Prostate gland (tissue), 2 donors: ENCODE results near the gene VSNL1. TPM values are rescaled to one million over a fixed set of nuclear protein-coding genes. Genes with fewer than 3 reads are reported as not detected.

ENCODE experiments used
- DNase-seq: peaks from one replicate; pipeline ENCODE4 v3.0.0-alpha.2; 2019; ENCODE audit warnings: low spot score
- H3K27ac ChIP-seq, 2 donors: fragments of 200-600 bp; sonication (generic); 2 replicates each; pipeline ENCODE4 v1.5.1; 2017 to 2019
- H3K27me3 ChIP-seq: fragments of 200-600 bp; sonication (generic); replicated peaks from 2 replicates; pipeline ENCODE4 v1.5.1; 2019; ENCODE audit not compliant: insufficient read depth
- H3K36me3 ChIP-seq, 2 donors: fragments of 200-600 bp; sonication (generic); 1 replicate in 1 of 2; 2 replicates in 1 of 2; pipeline versions ENCODE4 v1.5.1 to v1.8.1; 2017 to 2019
- H3K4me1 ChIP-seq: fragments of 200-600 bp; sonication (generic); replicated peaks from 2 replicates; pipeline ENCODE4 v1.5.1; 2019
- H3K4me3 ChIP-seq, 2 donors: fragments of 200-600 bp; sonication (generic); 2 replicates each; pipeline ENCODE4 v1.5.1; 2017 to 2019
- H3K9me3 ChIP-seq: fragments of 200-600 bp; sonication (generic); 2 replicates; pipeline ENCODE4 v1.5.1; 2017
- POLR2A ChIP-seq: fragments of 450-650 bp; IDR thresholded peaks from one replicate; pipeline ENCODE4 v1.6.1; 2016; ENCODE audit warnings: antibody characterized with exemption, mild to moderate bottlenecking
- POLR2AphosphoS5 ChIP-seq: sonication (generic); formaldehyde crosslinking; IDR thresholded peaks from one replicate; pipeline ENCODE4 v1.6.1; 2017; ENCODE audit warnings: antibody characterized with exemption
- WGBS: methylation state at CpG from one replicate; pipeline ENCODE4 v1.1.5; 2018; 5-methylcytosine and 5-hydroxymethylcytosine counted together
- intact Hi-C: fragments of 100-400 bp; cut with DNase I; formaldehyde crosslinking; loops from one replicate; pipeline ENCODE4 v1.14.2; 2022
- total RNA-seq, 2 donors: library from RNA; depleted of rRNA; stranded (reverse); fragments of >200 nt; gene quantifications; one replicate each; pipeline ENCODE4 v1.1.0, GENCODE V29; 2016
- TF ChIP-seq, protein P1 (sequence below), 4 experiments: fragments of 200-600 bp in 2 of 4; fragments of 450-650 bp in 2 of 4; sonication (generic) in 2 of 4; IDR thresholded peaks; 1 replicate in 3 of 4; 2 replicates in 1 of 4; pipeline ENCODE4 v1.5.1; 2016 to 2019; ENCODE audit warnings: antibody characterized with exemption in 4 of 4, mild to moderate bottlenecking in 2 of 4, moderate library complexity in 2 of 4

The VSNL1 gene
- total RNA-seq, 2 donors from 2014 or later, result 4.4 to 11.7 TPM

- Histone ChIP-seq H3K4me1 (no peaks in the 10 kb centered on the region), H3K9me3 (no peaks in the 10 kb centered on the region), H3K27ac (no peak overlapping the region), H3K27me3 (no peaks in the 10 kb centered on the region), H3K36me3 (no peaks in the 10 kb centered on the region), H3K4me3 (no peak overlapping the region)
- intact Hi-C loops, result no loop called here
- 57% methylated on average over 1 of the region's 1 CpG for WGBS
- DNase-seq, result peak; percentile 27
- peak; percentile 49 for TF ChIP-seq POLR2AphosphoS5
- TF ChIP-seq, protein P1, sequence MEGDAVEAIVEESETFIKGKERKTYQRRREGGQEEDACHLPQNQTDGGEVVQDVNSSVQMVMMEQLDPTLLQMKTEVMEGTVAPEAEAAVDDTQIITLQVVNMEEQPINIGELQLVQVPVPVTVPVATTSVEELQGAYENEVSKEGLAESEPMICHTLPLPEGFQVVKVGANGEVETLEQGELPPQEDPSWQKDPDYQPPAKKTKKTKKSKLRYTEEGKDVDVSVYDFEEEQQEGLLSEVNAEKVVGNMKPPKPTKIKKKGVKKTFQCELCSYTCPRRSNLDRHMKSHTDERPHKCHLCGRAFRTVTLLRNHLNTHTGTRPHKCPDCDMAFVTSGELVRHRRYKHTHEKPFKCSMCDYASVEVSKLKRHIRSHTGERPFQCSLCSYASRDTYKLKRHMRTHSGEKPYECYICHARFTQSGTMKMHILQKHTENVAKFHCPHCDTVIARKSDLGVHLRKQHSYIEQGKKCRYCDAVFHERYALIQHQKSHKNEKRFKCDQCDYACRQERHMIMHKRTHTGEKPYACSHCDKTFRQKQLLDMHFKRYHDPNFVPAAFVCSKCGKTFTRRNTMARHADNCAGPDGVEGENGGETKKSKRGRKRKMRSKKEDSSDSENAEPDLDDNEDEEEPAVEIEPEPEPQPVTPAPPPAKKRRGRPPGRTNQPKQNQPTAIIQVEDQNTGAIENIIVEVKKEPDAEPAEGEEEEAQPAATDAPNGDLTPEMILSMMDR (IDR thresholded peaks at IDR 0.05), result no peak
Observed at GRCh38 chr2:17662723-17663122, 122.2 kb downstream of the VSNL1 start.

GRCh38 chr2:17664534-17664933, 124.0 kb downstream of the VSNL1 start:
- WGBS, result 100% methylated on average over 1 of the region's 1 CpG

DNA sequence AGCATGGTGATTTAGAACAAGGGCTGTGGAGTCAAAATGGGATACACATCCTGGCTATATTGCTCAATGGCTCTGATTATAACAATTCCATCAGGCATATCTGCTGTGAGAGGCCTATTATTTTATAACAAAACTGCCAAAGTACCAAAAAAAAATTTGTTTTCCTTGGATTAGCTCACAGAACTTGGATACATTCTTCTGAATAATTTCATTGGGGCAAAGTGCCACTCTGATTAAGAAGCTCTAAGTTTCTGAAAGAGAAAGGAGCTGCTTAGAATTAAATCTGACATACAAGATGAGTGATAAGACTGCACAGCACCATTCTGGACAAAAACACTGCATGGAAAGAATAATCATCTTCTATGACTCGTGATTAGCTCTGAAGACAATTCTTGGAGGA, 127.4 kb downstream of the VSNL1 start:
- DNase-seq, result no peak
- H3K9me3 ChIP-seq, result no peaks in the 10 kb centered on the region
- H3K4me3 ChIP-seq, result no peak overlapping the region
- no peaks in the 10 kb centered on the region for H3K36me3 ChIP-seq
- 77% methylated on average over 1 of the region's 1 CpG for WGBS
- intact Hi-C loops, result no loop called here
- H3K27ac ChIP-seq, result no peak overlapping the region
- TF ChIP-seq, protein P1 (IDR thresholded peaks at IDR 0.05), result no peak
- TF ChIP-seq POLR2AphosphoS5, result no peak
- TF ChIP-seq POLR2A, result no peak
- H3K4me1 ChIP-seq, result no peaks in the 10 kb centered on the region
- H3K27me3 ChIP-seq, result no peaks in the 10 kb centered on the region

More at GRCh38 chr2:17664534-17664933, 124.0 kb downstream of the VSNL1 start:
- Histone ChIP-seq H3K27me3 (no peaks in the 10 kb centered on the region), H3K36me3 (no peaks in the 10 kb centered on the region), H3K4me3 (no peak overlapping the region), H3K4me1 (no peaks in the 10 kb centered on the region), H3K9me3 (no peaks in the 10 kb centered on the region), H3K27ac (no peak overlapping the region)
- no peak for DNase-seq
- TF ChIP-seq POLR2AphosphoS5, result no peak
- TF ChIP-seq, protein P1 (IDR thresholded peaks at IDR 0.05), result no peak
- TF ChIP-seq POLR2A, result no peak
- intact Hi-C loops, result no loop called here

DNA sequence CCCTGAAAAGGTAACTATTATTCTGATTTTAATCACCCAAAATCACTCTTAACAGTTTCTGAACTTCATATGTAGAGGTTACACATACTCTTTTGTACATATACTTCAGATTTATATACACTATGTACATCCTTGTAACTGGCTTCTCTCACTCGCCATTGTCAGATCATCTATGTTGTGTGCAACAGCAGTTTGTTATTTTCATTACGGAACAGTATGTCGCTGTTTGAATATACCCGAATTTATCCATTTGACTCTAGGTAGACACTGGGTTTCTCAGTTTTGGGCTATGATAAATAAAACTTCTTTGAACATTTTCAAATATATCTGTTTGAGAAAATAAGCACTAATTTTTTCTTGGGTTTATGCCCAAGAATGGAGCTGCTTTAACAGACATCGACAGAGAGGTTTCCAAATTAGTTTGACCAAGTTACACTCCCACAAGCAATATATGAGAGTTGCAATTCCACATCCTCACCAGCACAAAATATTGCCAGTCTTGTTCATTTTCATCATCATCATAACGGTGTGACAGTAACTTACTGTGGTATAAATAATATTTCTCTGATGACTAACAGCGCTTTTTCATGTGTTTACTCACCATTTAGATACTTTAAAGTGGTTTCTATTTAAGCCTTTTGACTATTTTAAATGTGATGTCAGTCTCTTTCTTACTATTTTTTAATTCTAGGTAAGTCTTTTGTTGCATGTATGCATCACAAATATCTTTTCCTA, 132.3 kb downstream of the VSNL1 start:
- intact Hi-C loops, result loop anchor here (5.0 kb wide), 1 partner anchor 900 kb away; no protein-coding TSS in a partner anchor
- no peak for TF ChIP-seq POLR2AphosphoS5
- no peak for TF ChIP-seq POLR2A
- TF ChIP-seq, protein P1 (IDR thresholded peaks at IDR 0.05), result no peak
- Histone ChIP-seq H3K4me3 (no peak overlapping the region), H3K27ac (no peak overlapping the region), H3K4me1 (no peaks in the 10 kb centered on the region), H3K27me3 (no peaks in the 10 kb centered on the region), H3K36me3 (no peaks in the 10 kb centered on the region), H3K9me3 (no peaks in the 10 kb centered on the region)
- 83% methylated on average over 7 of the region's 7 CpGs for WGBS
- no peak for DNase-seq

GRCh38 chr2:17674817-17675216, 134.3 kb downstream of the VSNL1 start:
- no peak for TF ChIP-seq POLR2A
- no peak for TF ChIP-seq POLR2AphosphoS5
- TF ChIP-seq, protein P1 (IDR thresholded peaks at IDR 0.05), result no peak
- no peaks in the 10 kb centered on the region for H3K27me3 ChIP-seq
- no peaks in the 10 kb centered on the region for H3K9me3 ChIP-seq
- DNase-seq, result no peak
- H3K27ac ChIP-seq, result no peak overlapping the region
- H3K36me3 ChIP-seq, result no peaks in the 10 kb centered on the region
- no peak overlapping the region for H3K4me3 ChIP-seq
- intact Hi-C loops, result loop anchor here (5.0 kb wide), 1 partner anchor 903 kb away; no protein-coding TSS in a partner anchor
- no peaks in the 10 kb centered on the region for H3K4me1 ChIP-seq
